GM21390 (cell line): ENCODE measurements around the gene NGDN.
"Not testable (repeated sequence)": the region's sequence is repeated elsewhere in the genome, so short reads cannot be mapped to it uniquely, and the experiment has no call there.

Source experiments
- ATAC-seq: cut with Tn5 transposase; IDR thresholded peaks from one replicate; pipeline ENCODE4 v1.9.1; 2021; ENCODE audit not compliant: unreplicated experiment

Gene NGDN

GRCh38 chr14:23469127-23469905 lies at the start of gene NGDN:
NGDN (plus strand) TSS chr14:23469703; CDS start chr14:23469716, 13 bp downstream.
- ATAC-seq: peak; percentile 94

GRCh38 chr14:23421594-23421993 lies 47.9 kb upstream of the NGDN start:
- ATAC-seq: no peak

- ATAC-seq: no peak
These were observed 45.8 kb upstream of the NGDN start for GRCh38 chr14:23423657-23424056.

GRCh38 chr14:23425169-23425568 lies 44.3 kb upstream of the NGDN start:
- ATAC-seq: no peak

- not testable (repeated sequence) for ATAC-seq
These were observed 43.7 kb upstream of the NGDN start for GRCh38 chr14:23425798-23426197.

- no peak for ATAC-seq
These were observed 40.6 kb upstream of the NGDN start for GRCh38 chr14:23428686-23429495.

- ATAC-seq: no peak
These were observed 39.3 kb upstream of the NGDN start for GRCh38 chr14:23430016-23430722.

GRCh38 chr14:23430723-23431085 lies 38.8 kb upstream of the NGDN start:
- no peak for ATAC-seq

GRCh38 chr14:23431486-23431885 lies 38.0 kb upstream of the NGDN start:
- no peak for ATAC-seq

- ATAC-seq: no peak
These were observed 37.2 kb upstream of the NGDN start for GRCh38 chr14:23432102-23432925.

- no peak for ATAC-seq
These were observed 36.6 kb upstream of the NGDN start for GRCh38 chr14:23432946-23433345.

GRCh38 chr14:23433457-23433856 lies 36.0 kb upstream of the NGDN start:
- ATAC-seq: no peak

GRCh38 chr14:23434488-23435222 lies 34.8 kb upstream of the NGDN start:
- no peak for ATAC-seq

- ATAC-seq: no peak
These were observed 33.8 kb upstream of the NGDN start, which contains the start of gene MYH7 for GRCh38 chr14:23435543-23436326. MYH7 (minus strand) TSS chr14:23435660; CDS start chr14:23433732, 1,928 bp downstream.

GRCh38 chr14:23436327-23437132 lies 33.0 kb upstream of the NGDN start:
- ATAC-seq: no peak

- ATAC-seq: no peak
These were observed 32.1 kb upstream of the NGDN start for GRCh38 chr14:23437133-23438100.
